ENCODE measurements around the gene MT1E.
"Not testable (repeated sequence)": the region's sequence is repeated elsewhere in the genome, so short reads cannot be mapped to it uniquely, and the experiment has no call there.

Gene MT1E

GRCh38 chr16:56607675-56608042 lies 17.9 kb upstream of the MT1E start:
- DNase-seq = no peak

GRCh38 chr16:56608043-56608875 lies 17.3 kb upstream of the MT1E start, which contains the start of gene MT2A:
TSS of gene MT2A (plus strand) at chr16:56608584. CDS start at chr16:56608656, 72 bp downstream.
- peak; percentile 79 for DNase-seq

- no peak for DNase-seq
Measured at GRCh38 chr16:56608876-56609462, 16.6 kb upstream of the MT1E start.

GRCh38 chr16:56609463-56609921 lies 16.1 kb upstream of the MT1E start:
- DNase-seq = peak; percentile 32

- DNase-seq = peak; percentile 4
Measured at GRCh38 chr16:56610017-56610608, 15.5 kb upstream of the MT1E start.

- no peak for DNase-seq
Measured at GRCh38 chr16:56610609-56611111, 14.9 kb upstream of the MT1E start.

- no peak for DNase-seq
Measured at GRCh38 chr16:56611281-56611833, 14.2 kb upstream of the MT1E start.

- DNase-seq = no peak
Measured at GRCh38 chr16:56613706-56614105, 11.9 kb upstream of the MT1E start.

- DNase-seq = no peak
Measured at GRCh38 chr16:56614549-56614991, 11.0 kb upstream of the MT1E start.

- no peak for DNase-seq
Measured at GRCh38 chr16:56615353-56615752, 10.2 kb upstream of the MT1E start.

GRCh38 chr16:56616608-56617211 lies 8.9 kb upstream of the MT1E start:
- DNase-seq = no peak

- no peak for DNase-seq
Measured at GRCh38 chr16:56617212-56618085, 8.1 kb upstream of the MT1E start.

GRCh38 chr16:56618138-56618537 lies 7.4 kb upstream of the MT1E start:
- no peak for DNase-seq

- no peak for DNase-seq
Measured at GRCh38 chr16:56620339-56620897, 5.2 kb upstream of the MT1E start.

GRCh38 chr16:56621665-56622445 lies 3.7 kb upstream of the MT1E start:
- DNase-seq = not testable (repeated sequence)

- DNase-seq = not testable (repeated sequence)
Measured at GRCh38 chr16:56623184-56623583, 2.4 kb upstream of the MT1E start.

GRCh38 chr16:56623637-56624036 lies 1.9 kb upstream of the MT1E start:
- DNase-seq = no peak

- no peak for DNase-seq
Measured at GRCh38 chr16:56625943-56626654, 518 bp downstream of the MT1E start.

GRCh38 chr16:56626685-56627084 lies 1.1 kb downstream of the MT1E start:
- no peak for DNase-seq
